ENCODE measurements around the gene CHN2. TPM values are rescaled to one million over a fixed set of nuclear protein-coding genes. Genes with fewer than 3 reads are reported as not detected.

Gene CHN2
- polyA plus RNA-seq, 1 donor: 33.6 TPM

DNA sequence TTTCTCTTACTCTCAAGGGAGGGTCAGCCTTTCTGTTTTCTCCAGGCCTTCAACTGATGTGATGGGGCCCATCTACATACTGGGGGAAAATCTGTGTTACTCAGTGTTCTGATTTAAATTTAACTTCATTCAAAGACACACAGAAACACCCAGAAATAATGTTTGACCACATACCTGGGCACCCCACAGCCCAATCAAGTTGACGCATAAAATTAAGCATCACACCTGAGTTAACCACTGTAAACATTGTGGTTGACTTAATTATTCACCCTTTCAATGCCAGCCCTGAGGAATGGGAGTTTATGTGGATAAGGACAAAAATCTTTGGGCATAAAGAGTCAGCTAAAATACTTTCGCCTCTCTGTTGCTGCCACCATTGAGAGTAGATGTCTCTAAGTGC is 10.0 kb upstream of the CHN2 start:
- Histone ChIP-seq H3K27me3 (ENCODE audit: control insufficient read depth, insufficient read depth, low read length) (no peaks in the 10 kb centered on the region), H3K4me3 (ENCODE audit: low read length) (no peak overlapping the region), H3K36me3 (ENCODE audit: control insufficient read depth, insufficient read depth, low read length) (no peaks in the 10 kb centered on the region), H3K4me1 (ENCODE audit: control insufficient read depth, insufficient read depth, low read length) (peaks cover 4% of the 10 kb centered on the region), H3K9me3 (ENCODE audit: control insufficient read depth, low read depth, low read length) (no peaks in the 10 kb centered on the region), H3K27ac (ENCODE audit: low read length) (no peak overlapping the region)
- no peak for DNase-seq
- no CpG with 5 or more reads among the region's 2 CpGs for WGBS (ENCODE audit: insufficient coverage, low lambda C conversion rate)

- 100% methylated on average over 2 of the region's 6 CpGs for WGBS (ENCODE audit: insufficient coverage, low lambda C conversion rate)
- H3K36me3 ChIP-seq (ENCODE audit: control insufficient read depth, insufficient read depth, low read length): no peaks in the 10 kb centered on the region
- DNase-seq: no peak
- H3K27me3 ChIP-seq (ENCODE audit: control insufficient read depth, insufficient read depth, low read length): no peaks in the 10 kb centered on the region
- peaks cover 11% of the 10 kb centered on the region for H3K4me1 ChIP-seq (ENCODE audit: control insufficient read depth, insufficient read depth, low read length)
- H3K9me3 ChIP-seq (ENCODE audit: control insufficient read depth, low read depth, low read length): no peaks in the 10 kb centered on the region
- H3K27ac ChIP-seq (ENCODE audit: low read length): no peak overlapping the region
- no peak overlapping the region for H3K4me3 ChIP-seq (ENCODE audit: low read length)
Observed at GRCh38 chr7:29185613-29186012, 9.0 kb upstream of the CHN2 start.

DNA sequence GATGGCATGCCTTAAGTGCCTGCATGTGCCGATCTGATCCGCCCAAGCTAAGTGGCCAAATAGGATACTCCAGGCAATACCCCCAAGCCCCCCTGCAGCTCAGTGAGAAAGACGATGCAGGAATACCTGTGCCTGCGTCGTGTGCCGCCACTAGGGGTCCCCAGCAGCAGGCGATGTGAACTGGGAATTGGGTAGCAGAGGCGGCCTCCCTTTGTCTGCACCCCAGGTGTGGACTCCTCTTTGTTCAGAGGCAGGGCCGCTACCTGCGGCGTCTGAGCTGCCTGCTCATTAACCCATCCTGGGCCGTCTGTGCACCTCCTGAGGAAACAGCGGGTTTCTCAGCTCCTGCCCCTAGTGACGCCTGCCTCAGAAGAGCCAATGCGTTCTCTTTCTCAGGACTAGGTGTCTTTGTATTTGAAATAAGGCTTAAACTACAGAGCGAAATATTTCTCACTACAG is 4.8 kb upstream of the CHN2 start:
- whole genome bisulfite sequencing (ENCODE audit: insufficient coverage, low lambda C conversion rate): 20% methylated on average over 1 of the region's 16 CpGs

DNA sequence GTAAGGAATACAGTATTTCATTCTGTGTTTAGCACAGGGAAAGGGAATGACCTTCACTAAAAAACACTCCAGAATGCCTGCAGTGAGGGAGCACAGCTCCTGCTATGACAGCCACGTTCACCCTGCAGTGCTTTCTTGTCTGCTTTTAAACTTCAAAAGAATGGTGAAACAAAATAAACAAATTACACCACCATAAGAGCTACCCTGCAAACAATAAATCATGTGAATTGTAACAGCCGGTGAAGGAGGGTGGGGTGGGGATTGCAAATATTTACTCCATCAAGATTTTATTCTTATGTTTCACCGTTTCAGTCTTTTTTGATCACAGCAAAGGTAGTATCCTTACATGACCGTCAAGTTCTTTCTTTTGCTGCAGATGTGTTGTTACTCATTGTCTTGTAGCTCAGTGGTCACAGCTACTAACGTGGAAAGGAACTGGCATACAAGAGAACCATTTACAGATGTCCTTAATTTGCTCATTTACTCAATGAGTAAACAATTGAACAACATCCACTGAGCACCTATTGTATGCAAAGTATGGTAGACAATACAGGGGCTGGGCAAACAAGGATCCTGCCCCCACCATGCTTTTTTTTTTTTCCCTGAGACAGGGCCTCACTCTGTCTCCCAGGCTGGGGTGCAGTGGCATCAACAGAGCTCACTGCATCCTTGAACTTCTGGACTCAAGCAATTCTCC is 4.1 kb upstream of the CHN2 start:
- WGBS (ENCODE audit: insufficient coverage, low lambda C conversion rate): no CpG with 5 or more reads among the region's 5 CpGs
- H3K27me3 ChIP-seq (ENCODE audit: control insufficient read depth, insufficient read depth, low read length): peaks cover 3% of the 10 kb centered on the region
- H3K36me3 ChIP-seq (ENCODE audit: control insufficient read depth, insufficient read depth, low read length): no peaks in the 10 kb centered on the region
- DNase-seq: peak in 1 of 2 donors; percentile 65
- peak overlapping the region; percentile 47 for H3K27ac ChIP-seq (ENCODE audit: low read length)
- peaks cover 23% of the 10 kb centered on the region for H3K4me1 ChIP-seq (ENCODE audit: control insufficient read depth, insufficient read depth, low read length)
- no peak overlapping the region for H3K4me3 ChIP-seq (ENCODE audit: low read length)
- peaks cover 3% of the 10 kb centered on the region for H3K9me3 ChIP-seq (ENCODE audit: control insufficient read depth, low read depth, low read length)

More for the DNA sequence above, 4.8 kb upstream of the CHN2 start:
- Histone ChIP-seq H3K4me1 (ENCODE audit: control insufficient read depth, insufficient read depth, low read length) (peaks cover 23% of the 10 kb centered on the region), H3K9me3 (ENCODE audit: control insufficient read depth, low read depth, low read length) (no peaks in the 10 kb centered on the region), H3K27ac (ENCODE audit: low read length) (peak overlapping the region; percentile 47), H3K4me3 (ENCODE audit: low read length) (peak overlapping the region; percentile 25), H3K27me3 (ENCODE audit: control insufficient read depth, insufficient read depth, low read length) (peaks cover 3% of the 10 kb centered on the region), H3K36me3 (ENCODE audit: control insufficient read depth, insufficient read depth, low read length) (no peaks in the 10 kb centered on the region)
- peak; percentile 48 to 75 for DNase-seq

DNA sequence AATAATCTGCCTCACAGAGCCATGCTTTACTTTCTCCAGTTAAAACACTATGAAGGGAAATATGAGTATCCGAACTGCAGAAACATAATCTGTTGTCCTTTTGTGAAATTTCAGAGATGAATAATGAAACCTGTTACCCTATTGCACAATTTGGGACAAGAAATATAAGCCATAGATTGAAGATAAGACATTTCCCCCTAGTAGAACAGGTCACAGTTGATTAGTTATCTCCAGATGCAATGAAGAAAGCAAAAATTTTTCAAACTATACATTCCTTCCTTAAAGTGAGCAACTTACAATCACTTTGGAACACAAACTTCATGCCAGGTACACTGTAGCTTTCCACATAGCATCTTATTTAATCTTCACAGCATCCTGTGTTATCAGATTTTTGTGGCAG is 2.3 kb upstream of the CHN2 start:
- Histone ChIP-seq H3K4me1 (ENCODE audit: control insufficient read depth, insufficient read depth, low read length) (peaks cover 32% of the 10 kb centered on the region), H3K4me3 (ENCODE audit: low read length) (no peak overlapping the region), H3K9me3 (ENCODE audit: control insufficient read depth, low read depth, low read length) (peaks cover 3% of the 10 kb centered on the region), H3K27ac (ENCODE audit: low read length) (no peak overlapping the region), H3K27me3 (ENCODE audit: control insufficient read depth, insufficient read depth, low read length) (peaks cover 3% of the 10 kb centered on the region), H3K36me3 (ENCODE audit: control insufficient read depth, insufficient read depth, low read length) (no peaks in the 10 kb centered on the region)
- 67% methylated on average over 1 of the region's 1 CpG for WGBS (ENCODE audit: insufficient coverage, low lambda C conversion rate)
- no peak for DNase-seq

DNA sequence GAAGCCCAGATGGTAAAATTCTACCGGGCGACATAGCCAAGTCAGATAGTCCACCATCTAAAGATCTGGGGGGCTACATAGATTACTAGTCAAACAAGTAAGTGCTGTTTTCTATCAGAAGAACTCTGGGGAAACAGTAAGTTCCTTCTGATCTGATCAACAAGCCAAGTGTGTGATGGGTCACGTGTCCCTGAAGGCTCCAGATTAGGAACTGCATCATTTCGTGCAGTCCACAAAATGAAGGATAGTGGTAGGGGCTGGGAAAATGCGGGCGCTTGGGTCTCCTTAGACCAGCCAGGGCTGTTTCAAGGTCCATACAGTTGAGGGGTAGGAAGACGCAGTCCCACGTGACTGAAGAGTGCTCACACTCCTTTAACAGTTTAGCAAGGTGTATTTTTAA is 1.8 kb upstream of the CHN2 start:
- H3K27ac ChIP-seq (ENCODE audit: low read length): no peak overlapping the region
- peaks cover 32% of the 10 kb centered on the region for H3K4me1 ChIP-seq (ENCODE audit: control insufficient read depth, insufficient read depth, low read length)
- H3K4me3 ChIP-seq (ENCODE audit: low read length): no peak overlapping the region
- peaks cover 3% of the 10 kb centered on the region for H3K27me3 ChIP-seq (ENCODE audit: control insufficient read depth, insufficient read depth, low read length)
- peaks cover 3% of the 10 kb centered on the region for H3K9me3 ChIP-seq (ENCODE audit: control insufficient read depth, low read depth, low read length)
- WGBS (ENCODE audit: insufficient coverage, low lambda C conversion rate): no CpG with 5 or more reads among the region's 8 CpGs
- DNase-seq: no peak
- no peaks in the 10 kb centered on the region for H3K36me3 ChIP-seq (ENCODE audit: control insufficient read depth, insufficient read depth, low read length)

- DNase-seq: peak in 1 of 2 donors; percentile 48
- no peak overlapping the region for H3K27ac ChIP-seq (ENCODE audit: low read length)
- 92% methylated on average over 2 of the region's 26 CpGs for WGBS (ENCODE audit: insufficient coverage, low lambda C conversion rate)
- peaks cover 3% of the 10 kb centered on the region for H3K9me3 ChIP-seq (ENCODE audit: control insufficient read depth, low read depth, low read length)
- H3K36me3 ChIP-seq (ENCODE audit: control insufficient read depth, insufficient read depth, low read length): no peaks in the 10 kb centered on the region
- H3K27me3 ChIP-seq (ENCODE audit: control insufficient read depth, insufficient read depth, low read length): peaks cover 3% of the 10 kb centered on the region
- H3K4me3 ChIP-seq (ENCODE audit: low read length): peak overlapping the region; percentile 86
- H3K4me1 ChIP-seq (ENCODE audit: control insufficient read depth, insufficient read depth, low read length): peaks cover 32% of the 10 kb centered on the region
Observed at GRCh38 chr7:29193316-29194205, 1.0 kb upstream of the CHN2 start.

DNA sequence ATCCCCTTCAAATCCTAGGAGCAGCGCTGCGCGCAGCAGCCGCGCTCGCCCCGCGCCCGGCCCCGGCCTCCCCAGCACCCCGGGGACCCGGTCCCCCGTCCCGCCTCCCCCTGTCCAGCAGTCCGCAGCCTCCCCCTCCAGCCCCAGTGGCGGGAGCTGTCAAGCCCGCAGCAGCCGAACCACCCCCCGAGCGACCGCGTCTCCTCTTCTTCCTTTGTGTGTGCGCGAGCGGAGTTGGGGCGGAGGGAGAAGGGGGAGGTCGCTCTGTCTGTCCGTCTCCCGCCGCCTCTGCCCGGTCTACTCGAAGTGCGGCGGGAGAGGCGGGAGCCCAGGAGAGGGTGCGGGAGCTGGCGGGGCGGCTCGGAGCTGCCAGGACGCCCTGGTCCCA is 375 bp upstream of the CHN2 start:
- peak overlapping the region; percentile 86 for H3K4me3 ChIP-seq (ENCODE audit: low read length)
- WGBS (ENCODE audit: insufficient coverage, low lambda C conversion rate): no CpG with 5 or more reads among the region's 40 CpGs

DNA sequence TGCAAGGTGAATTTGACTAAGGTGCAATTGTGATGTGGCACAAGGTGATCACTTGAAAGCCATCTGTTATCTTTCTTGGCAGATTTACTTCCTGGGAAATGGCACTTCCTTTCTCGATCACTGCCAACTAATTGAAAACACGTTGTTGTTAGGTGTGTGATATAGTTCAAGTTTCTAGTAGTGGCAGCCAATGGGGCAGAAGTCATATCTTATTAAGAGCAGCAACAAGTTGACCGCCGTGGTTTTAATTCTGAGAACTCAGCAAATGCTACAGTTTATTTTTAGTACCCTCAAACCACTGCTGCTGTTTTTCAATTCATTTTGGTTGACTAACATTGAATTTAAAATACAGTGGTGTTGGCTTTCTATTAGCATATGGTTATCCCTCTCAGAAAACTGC is 1.6 kb downstream of the CHN2 start:
- DNase-seq: peak in 1 of 2 donors; percentile 37
- peaks cover 3% of the 10 kb centered on the region for H3K27me3 ChIP-seq (ENCODE audit: control insufficient read depth, insufficient read depth, low read length)
- H3K36me3 ChIP-seq (ENCODE audit: control insufficient read depth, insufficient read depth, low read length): no peaks in the 10 kb centered on the region
- peaks cover 16% of the 10 kb centered on the region for H3K4me1 ChIP-seq (ENCODE audit: control insufficient read depth, insufficient read depth, low read length)
- H3K4me3 ChIP-seq (ENCODE audit: low read length): no peak overlapping the region
- H3K27ac ChIP-seq (ENCODE audit: low read length): peak overlapping the region; percentile 18
- no CpG with 5 or more reads among the region's 4 CpGs for WGBS (ENCODE audit: insufficient coverage, low lambda C conversion rate)
- H3K9me3 ChIP-seq (ENCODE audit: control insufficient read depth, low read depth, low read length): peaks cover 3% of the 10 kb centered on the region

More for the DNA sequence above, 375 bp upstream of the CHN2 start:
- Histone ChIP-seq H3K27me3 (ENCODE audit: control insufficient read depth, insufficient read depth, low read length) (peaks cover 3% of the 10 kb centered on the region), H3K4me1 (ENCODE audit: control insufficient read depth, insufficient read depth, low read length) (peaks cover 32% of the 10 kb centered on the region), H3K36me3 (ENCODE audit: control insufficient read depth, insufficient read depth, low read length) (no peaks in the 10 kb centered on the region), H3K9me3 (ENCODE audit: control insufficient read depth, low read depth, low read length) (peaks cover 3% of the 10 kb centered on the region), H3K27ac (ENCODE audit: low read length) (peak overlapping the region; percentile 74)
- DNase-seq: no peak

DNA sequence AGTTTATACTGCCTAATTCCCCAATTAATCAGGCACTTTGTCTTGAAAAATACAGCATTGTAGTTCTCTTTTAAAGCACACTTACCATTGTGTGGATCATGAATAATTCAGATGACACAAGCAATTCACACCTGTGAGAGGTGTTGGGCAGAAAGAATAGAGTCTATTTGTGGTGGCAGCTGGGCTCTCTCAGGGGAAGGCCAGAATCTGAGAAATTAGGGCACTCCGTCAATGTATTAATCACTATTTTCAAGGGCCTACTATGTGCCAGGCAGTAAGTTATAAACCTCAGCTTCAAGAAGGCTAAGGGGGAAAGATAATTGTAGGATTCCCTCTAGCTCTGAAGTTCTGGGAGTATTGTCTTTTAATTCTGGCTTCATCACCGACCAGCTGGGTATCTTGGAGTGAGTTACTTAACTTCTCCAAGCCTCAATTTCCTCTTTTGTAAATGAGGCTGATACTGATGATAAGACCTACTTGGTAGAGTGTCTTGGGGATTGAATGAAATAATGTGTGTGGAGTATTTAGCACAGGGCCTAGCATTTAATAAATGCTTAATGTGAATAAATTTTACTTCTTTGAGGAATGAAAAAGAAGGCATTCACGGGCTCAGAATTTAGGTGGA is 2.5 kb downstream of the CHN2 start:
- Histone ChIP-seq H3K4me3 (ENCODE audit: low read length) (no peak overlapping the region), H3K36me3 (ENCODE audit: control insufficient read depth, insufficient read depth, low read length) (no peaks in the 10 kb centered on the region), H3K27me3 (ENCODE audit: control insufficient read depth, insufficient read depth, low read length) (peaks cover 3% of the 10 kb centered on the region), H3K4me1 (ENCODE audit: control insufficient read depth, insufficient read depth, low read length) (peaks cover 17% of the 10 kb centered on the region), H3K9me3 (ENCODE audit: control insufficient read depth, low read depth, low read length) (peaks cover 3% of the 10 kb centered on the region), H3K27ac (ENCODE audit: low read length) (no peak overlapping the region)
- no CpG with 5 or more reads among the region's 3 CpGs for whole genome bisulfite sequencing (ENCODE audit: insufficient coverage, low lambda C conversion rate)
- DNase-seq: no peak

Measured in large intestine (tissue), 3 donors.